Activated naive CD8-positive, alpha-beta T cell treated with anti-CD3 and anti-CD28 coated beads for 36 hours (primary cell): ENCODE results near the gene TPD52L1. TPM values are rescaled to one million over a fixed set of nuclear protein-coding genes. Genes with fewer than 3 reads are reported as not detected.
"Not testable (repeated sequence)": the region's sequence is repeated elsewhere in the genome, so short reads cannot be mapped to it uniquely, and the experiment has no call there.

Source experiments
- DNase-seq: peaks from one replicate; pipeline ENCODE4 v3.0.0; 2021
- H3K27ac Mint-ChIP-seq: one replicate; pipeline ENCODE4 v1.8.0; 2022; ENCODE audit warnings: mild to moderate bottlenecking, moderate library complexity, mixed read lengths
- H3K27me3 Mint-ChIP-seq: one replicate; pipeline ENCODE4 v1.8.0; 2022; ENCODE audit warnings: mild to moderate bottlenecking, mixed read lengths
- H3K36me3 Mint-ChIP-seq: one replicate; pipeline ENCODE4 v1.8.0; 2021; ENCODE audit warnings: mild to moderate bottlenecking, mixed read lengths
- H3K4me1 Mint-ChIP-seq: one replicate; pipeline ENCODE4 v1.8.0; 2021; ENCODE audit warnings: mixed read lengths
- H3K4me3 Mint-ChIP-seq: one replicate; pipeline ENCODE4 v1.8.0; 2022; ENCODE audit warnings: mild to moderate bottlenecking, moderate library complexity, mixed read lengths
- H3K9me3 Mint-ChIP-seq: one replicate; pipeline ENCODE4 v1.8.0; 2022; ENCODE audit warnings: mixed read lengths
- total RNA-seq, 2 experiments: library from RNA; stranded (reverse); gene quantifications; one replicate each; pipeline ENCODE4 v1.2.3, GENCODE V29; 2021

TPD52L1 gene
- total RNA-seq, 2 experiments from 2014 or later = 0.40 to 0.87 TPM

- no peak overlapping the region for H3K4me3 Mint-ChIP-seq
- no peaks in the 10 kb centered on the region for H3K4me1 Mint-ChIP-seq
- no peaks in the 10 kb centered on the region for H3K27me3 Mint-ChIP-seq
- DNase-seq = no peak
- no peak overlapping the region for H3K27ac Mint-ChIP-seq
- no peaks in the 10 kb centered on the region for H3K36me3 Mint-ChIP-seq
- no peaks in the 10 kb centered on the region for H3K9me3 Mint-ChIP-seq
Observed at GRCh38 chr6:125124049-125124669, 29.4 kb upstream of the TPD52L1 start.

- not testable (repeated sequence) for H3K4me1 Mint-ChIP-seq, H3K9me3 Mint-ChIP-seq, H3K27me3 Mint-ChIP-seq, H3K36me3 Mint-ChIP-seq, DNase-seq, H3K4me3 Mint-ChIP-seq, H3K27ac Mint-ChIP-seq
Observed at GRCh38 chr6:125125856-125126255, 27.7 kb upstream of the TPD52L1 start.

DNA sequence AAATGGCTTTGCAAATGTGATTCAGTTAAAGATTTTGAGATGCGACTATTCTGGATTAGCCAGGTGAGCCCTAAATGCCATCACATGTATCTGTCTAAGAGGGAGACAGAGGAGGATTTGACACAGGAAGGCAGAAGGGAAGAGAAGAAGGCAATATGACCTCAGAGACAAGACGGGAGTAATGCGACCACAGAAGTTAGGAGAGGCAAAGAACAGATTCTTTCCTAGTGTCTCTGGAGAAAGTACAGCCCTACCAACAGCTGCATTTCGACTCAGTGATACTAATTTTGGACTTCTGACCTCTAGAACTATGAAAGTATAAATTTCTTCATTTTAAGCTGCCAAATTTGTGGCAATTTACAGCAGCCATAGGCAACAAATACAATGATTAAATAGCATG is 24.2 kb upstream of the TPD52L1 start:
- DNase-seq = no peak
- no peaks in the 10 kb centered on the region for H3K36me3 Mint-ChIP-seq
- H3K4me1 Mint-ChIP-seq = no peaks in the 10 kb centered on the region
- no peak overlapping the region for H3K27ac Mint-ChIP-seq
- no peaks in the 10 kb centered on the region for H3K9me3 Mint-ChIP-seq
- H3K4me3 Mint-ChIP-seq = no peak overlapping the region
- no peaks in the 10 kb centered on the region for H3K27me3 Mint-ChIP-seq

DNA sequence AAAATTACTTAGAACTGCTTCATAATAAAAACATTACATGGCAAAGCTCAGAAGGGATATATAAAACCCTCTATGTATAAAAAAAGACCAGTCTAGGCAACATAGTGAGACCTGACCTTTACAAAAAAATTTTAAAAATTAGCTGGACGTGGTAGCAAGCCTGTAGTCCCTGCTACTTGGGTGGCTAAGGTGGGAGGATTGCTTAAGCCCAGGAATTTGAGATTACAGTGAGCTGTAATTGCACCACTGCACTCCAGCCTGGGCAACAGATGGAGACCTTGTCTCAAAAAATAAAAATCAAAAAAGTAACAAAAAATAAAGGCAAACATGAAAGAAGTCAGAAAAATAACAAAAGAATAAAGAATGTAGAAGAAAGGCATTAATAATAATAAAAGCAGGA is 21.5 kb upstream of the TPD52L1 start:
- Mint-ChIP-seq H3K36me3 (no peaks in the 10 kb centered on the region), H3K9me3 (no peaks in the 10 kb centered on the region), H3K27me3 (no peaks in the 10 kb centered on the region), H3K27ac (no peak overlapping the region), H3K4me3 (no peak overlapping the region), H3K4me1 (no peaks in the 10 kb centered on the region)
- DNase-seq = no peak

GRCh38 chr6:125136378-125136777 is 17.2 kb upstream of the TPD52L1 start:
- H3K9me3 Mint-ChIP-seq = no peaks in the 10 kb centered on the region
- no peak for DNase-seq
- no peak overlapping the region for H3K4me3 Mint-ChIP-seq
- no peaks in the 10 kb centered on the region for H3K27me3 Mint-ChIP-seq
- no peaks in the 10 kb centered on the region for H3K36me3 Mint-ChIP-seq
- no peaks in the 10 kb centered on the region for H3K4me1 Mint-ChIP-seq
- H3K27ac Mint-ChIP-seq = no peak overlapping the region

DNA sequence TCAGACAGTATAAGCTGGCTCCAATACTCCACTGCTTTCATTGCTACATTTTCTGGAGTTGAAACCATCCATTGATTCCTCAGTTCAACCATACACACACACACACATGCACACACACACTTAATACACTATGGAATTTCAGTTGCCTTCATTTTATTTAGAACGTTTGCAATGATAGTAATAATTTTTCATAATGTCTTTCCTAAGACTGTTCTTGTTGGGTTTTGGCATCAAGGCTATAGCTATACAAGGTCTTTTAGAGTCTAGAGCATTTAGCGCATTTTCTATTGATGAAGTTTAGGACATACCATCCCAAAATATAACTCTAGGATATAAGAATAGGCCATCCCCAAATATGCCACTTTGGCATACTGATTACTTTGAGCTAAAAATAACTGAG is 15.5 kb upstream of the TPD52L1 start:
- Mint-ChIP-seq H3K4me1 (no peaks in the 10 kb centered on the region), H3K36me3 (no peaks in the 10 kb centered on the region), H3K9me3 (no peaks in the 10 kb centered on the region), H3K4me3 (no peak overlapping the region), H3K27ac (no peak overlapping the region), H3K27me3 (peaks cover 2% of the 10 kb centered on the region)
- DNase-seq = no peak

GRCh38 chr6:125140808-125141207 is 12.8 kb upstream of the TPD52L1 start:
- Mint-ChIP-seq H3K27me3 (peaks cover 10% of the 10 kb centered on the region), H3K36me3 (no peaks in the 10 kb centered on the region), H3K4me3 (no peak overlapping the region), H3K4me1 (no peaks in the 10 kb centered on the region), H3K9me3 (no peaks in the 10 kb centered on the region), H3K27ac (no peak overlapping the region)
- no peak for DNase-seq

GRCh38 chr6:125142618-125143017 is 11.0 kb upstream of the TPD52L1 start:
- Mint-ChIP-seq H3K4me3 (no peak overlapping the region), H3K27ac (no peak overlapping the region), H3K36me3 (no peaks in the 10 kb centered on the region), H3K4me1 (no peaks in the 10 kb centered on the region), H3K27me3 (peaks cover 24% of the 10 kb centered on the region), H3K9me3 (no peaks in the 10 kb centered on the region)
- DNase-seq = no peak

DNA sequence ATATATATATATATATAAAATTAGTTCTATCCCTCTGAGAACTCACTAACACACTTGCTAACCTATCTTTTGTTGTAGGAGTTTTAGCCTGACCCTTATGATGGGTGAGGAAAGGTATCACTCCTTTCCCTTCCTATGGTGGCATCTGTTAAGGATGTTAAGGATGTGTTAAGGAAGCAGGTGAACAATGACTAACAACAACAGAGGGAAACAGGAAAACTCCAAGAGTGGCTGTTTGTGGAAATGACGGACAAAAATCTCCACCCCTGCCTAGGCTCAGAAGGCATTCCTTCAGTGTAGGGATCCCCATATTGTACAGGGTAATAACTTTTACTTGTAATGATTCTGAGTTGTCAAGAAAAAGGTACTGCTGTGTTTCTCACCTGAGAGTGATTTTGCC is 8.8 kb upstream of the TPD52L1 start:
- Mint-ChIP-seq H3K4me3 (no peak overlapping the region), H3K36me3 (no peaks in the 10 kb centered on the region), H3K4me1 (no peaks in the 10 kb centered on the region), H3K27ac (no peak overlapping the region), H3K9me3 (no peaks in the 10 kb centered on the region), H3K27me3 (peaks cover 36% of the 10 kb centered on the region)
- no peak for DNase-seq

GRCh38 chr6:125149256-125150144 is 4.1 kb upstream of the TPD52L1 start:
- Mint-ChIP-seq H3K4me3 (no peak overlapping the region), H3K9me3 (no peaks in the 10 kb centered on the region), H3K36me3 (no peaks in the 10 kb centered on the region), H3K27ac (no peak overlapping the region), H3K4me1 (peaks cover 4% of the 10 kb centered on the region), H3K27me3 (peaks cover 62% of the 10 kb centered on the region)
- DNase-seq = no peak

DNA sequence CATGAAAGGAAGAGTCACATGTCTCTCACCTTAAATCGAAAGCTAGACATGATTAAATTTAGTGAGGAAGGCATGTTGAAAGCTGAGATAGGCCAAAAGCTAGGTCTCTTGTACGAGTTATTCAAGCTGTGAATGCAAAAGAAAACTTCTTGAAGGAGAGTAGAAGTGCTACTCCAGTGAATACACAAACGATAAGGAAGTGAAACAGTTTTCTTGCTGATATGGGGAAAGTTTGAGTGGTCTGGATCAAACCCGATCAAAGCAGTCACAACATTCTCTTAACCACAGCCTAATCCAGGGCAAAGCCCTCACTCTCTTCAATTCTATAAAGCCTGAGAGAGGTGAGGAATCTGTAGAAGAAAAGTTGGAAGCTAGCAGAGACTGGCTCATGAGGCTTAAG is 1.9 kb upstream of the TPD52L1 start:
- H3K9me3 Mint-ChIP-seq = no peaks in the 10 kb centered on the region
- no peaks in the 10 kb centered on the region for H3K36me3 Mint-ChIP-seq
- H3K27ac Mint-ChIP-seq = no peak overlapping the region
- peaks cover 4% of the 10 kb centered on the region for H3K4me1 Mint-ChIP-seq
- no peak for DNase-seq
- H3K27me3 Mint-ChIP-seq = peaks cover 62% of the 10 kb centered on the region
- H3K4me3 Mint-ChIP-seq = no peak overlapping the region

DNA sequence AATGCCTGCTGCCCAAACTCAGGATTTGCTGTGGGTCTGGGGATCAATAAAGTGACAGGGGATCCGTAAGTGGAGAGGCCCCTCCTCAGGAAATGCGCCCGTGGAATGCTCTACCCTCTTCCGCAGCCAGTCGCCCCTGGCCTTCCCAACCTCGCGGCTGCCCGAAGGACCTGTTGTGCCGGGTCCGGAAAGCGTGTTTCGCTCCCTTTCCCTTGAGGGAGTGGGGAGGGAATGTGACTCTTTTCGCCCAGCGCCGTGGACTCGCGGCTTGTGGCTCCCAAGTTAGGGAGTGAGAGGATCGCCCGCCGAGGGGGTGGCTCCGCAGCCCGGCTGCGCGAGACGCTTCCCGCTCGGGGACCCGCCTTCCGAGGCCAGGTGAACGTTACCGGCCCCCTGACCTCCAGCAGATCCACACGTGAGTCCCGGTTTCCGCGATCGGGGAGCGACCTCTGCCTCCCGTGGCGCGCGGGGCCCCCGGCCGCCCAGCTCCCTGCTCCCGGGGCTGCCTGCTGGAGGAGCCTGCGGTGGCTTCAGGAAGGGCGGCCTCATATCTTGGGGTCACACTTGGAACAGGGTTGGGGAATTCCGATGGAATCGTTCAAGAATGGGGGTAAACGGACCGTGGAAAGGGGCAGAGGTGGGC is 666 bp downstream of the TPD52L1 start:
- Mint-ChIP-seq H3K9me3 (no peaks in the 10 kb centered on the region), H3K4me3 (peak overlapping the region; percentile 64), H3K36me3 (no peaks in the 10 kb centered on the region), H3K4me1 (peaks cover 7% of the 10 kb centered on the region), H3K27ac (no peak overlapping the region), H3K27me3 (peaks cover 49% of the 10 kb centered on the region)
- DNase-seq = no peak

- Mint-ChIP-seq H3K9me3 (no peaks in the 10 kb centered on the region), H3K4me1 (peaks cover 7% of the 10 kb centered on the region), H3K27me3 (peaks cover 49% of the 10 kb centered on the region), H3K27ac (no peak overlapping the region), H3K4me3 (peak overlapping the region; percentile 42), H3K36me3 (no peaks in the 10 kb centered on the region)
- DNase-seq = peak; percentile 25
Observed at GRCh38 chr6:125154761-125155135, 1.2 kb downstream of the TPD52L1 start.

GRCh38 chr6:125155344-125155743 is 1.8 kb downstream of the TPD52L1 start:
- H3K36me3 Mint-ChIP-seq = no peaks in the 10 kb centered on the region
- H3K27me3 Mint-ChIP-seq = peaks cover 45% of the 10 kb centered on the region
- no peak overlapping the region for H3K4me3 Mint-ChIP-seq
- no peak for DNase-seq
- no peak overlapping the region for H3K27ac Mint-ChIP-seq
- H3K4me1 Mint-ChIP-seq = peaks cover 7% of the 10 kb centered on the region
- H3K9me3 Mint-ChIP-seq = no peaks in the 10 kb centered on the region

- no peaks in the 10 kb centered on the region for H3K9me3 Mint-ChIP-seq
- peaks cover 38% of the 10 kb centered on the region for H3K27me3 Mint-ChIP-seq
- H3K36me3 Mint-ChIP-seq = no peaks in the 10 kb centered on the region
- peaks cover 7% of the 10 kb centered on the region for H3K4me1 Mint-ChIP-seq
- no peak for DNase-seq
- H3K27ac Mint-ChIP-seq = no peak overlapping the region
- H3K4me3 Mint-ChIP-seq = no peak overlapping the region
Observed at GRCh38 chr6:125156496-125156895, 2.9 kb downstream of the TPD52L1 start.
